Measurements from ENCODE around the gene TMEM178B.
"Not testable (repeated sequence)": the region's sequence is repeated elsewhere in the genome, so short reads cannot be mapped to it uniquely, and the experiment has no call there.

- TF ChIP-seq, protein P1, sequence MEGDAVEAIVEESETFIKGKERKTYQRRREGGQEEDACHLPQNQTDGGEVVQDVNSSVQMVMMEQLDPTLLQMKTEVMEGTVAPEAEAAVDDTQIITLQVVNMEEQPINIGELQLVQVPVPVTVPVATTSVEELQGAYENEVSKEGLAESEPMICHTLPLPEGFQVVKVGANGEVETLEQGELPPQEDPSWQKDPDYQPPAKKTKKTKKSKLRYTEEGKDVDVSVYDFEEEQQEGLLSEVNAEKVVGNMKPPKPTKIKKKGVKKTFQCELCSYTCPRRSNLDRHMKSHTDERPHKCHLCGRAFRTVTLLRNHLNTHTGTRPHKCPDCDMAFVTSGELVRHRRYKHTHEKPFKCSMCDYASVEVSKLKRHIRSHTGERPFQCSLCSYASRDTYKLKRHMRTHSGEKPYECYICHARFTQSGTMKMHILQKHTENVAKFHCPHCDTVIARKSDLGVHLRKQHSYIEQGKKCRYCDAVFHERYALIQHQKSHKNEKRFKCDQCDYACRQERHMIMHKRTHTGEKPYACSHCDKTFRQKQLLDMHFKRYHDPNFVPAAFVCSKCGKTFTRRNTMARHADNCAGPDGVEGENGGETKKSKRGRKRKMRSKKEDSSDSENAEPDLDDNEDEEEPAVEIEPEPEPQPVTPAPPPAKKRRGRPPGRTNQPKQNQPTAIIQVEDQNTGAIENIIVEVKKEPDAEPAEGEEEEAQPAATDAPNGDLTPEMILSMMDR (IDR thresholded peaks at IDR 0.05 in 4 of 5, conservative IDR thresholded peaks at IDR 0.05 in 1 of 5): not testable (repeated sequence)
- not testable (repeated sequence) for TF ChIP-seq POLR2A (IDR thresholded peaks at IDR 0.05)
Observed at GRCh38 chr7:141067856-141068255, 6.0 kb upstream of the TMEM178B start.
